ENCODE data around the gene GMDS.

GMDS gene

DNA sequence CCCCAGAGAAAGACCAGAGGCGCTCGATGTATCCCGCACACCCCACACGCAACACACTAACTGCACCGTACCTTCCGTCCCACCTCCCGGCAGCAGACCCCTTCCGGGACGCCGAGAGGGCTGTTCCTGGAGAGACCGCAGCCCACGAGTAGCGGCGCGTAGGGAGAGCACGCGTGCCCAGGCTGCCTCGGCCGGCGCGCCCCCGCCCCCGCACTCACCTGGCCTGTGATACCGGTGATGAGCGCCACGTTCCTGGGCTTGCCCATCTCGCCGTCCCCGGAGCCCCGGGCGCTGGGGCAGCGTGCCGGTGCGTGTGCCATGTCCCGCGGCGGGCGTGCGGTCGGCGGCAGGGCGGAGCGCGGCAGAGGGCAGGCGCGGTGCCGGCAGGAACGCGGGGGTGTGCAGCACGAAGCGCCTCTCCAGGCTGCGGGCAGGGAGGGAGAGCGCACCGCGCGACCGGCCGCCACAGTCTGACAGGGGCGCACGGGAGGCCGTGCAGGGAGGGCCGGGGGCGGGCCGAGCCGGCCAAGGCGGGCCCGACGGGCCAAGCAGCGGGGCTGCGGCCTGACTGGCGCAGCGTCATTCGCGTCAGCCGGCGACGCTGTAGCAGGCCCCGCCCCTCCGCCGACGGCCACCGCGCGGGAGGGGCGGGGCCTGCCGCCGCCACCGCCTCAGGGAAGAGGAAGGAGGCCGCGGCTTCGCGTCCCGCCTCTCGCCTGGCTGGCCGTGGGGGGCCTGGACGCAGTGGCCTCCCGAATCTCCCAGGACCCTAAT lies at the start of gene GMDS:
GMDS (minus strand) TSS at position 503 of the 774 bp plus-strand sequence.
- Mint-ChIP-seq H3K36me3 (ENCODE audit: insufficient read depth) (peaks cover 14% of the 10 kb centered on the region), H3K4me3 (peak within 1 kb of the TSS; percentile 88), H3K9me3 (no peaks in the 10 kb centered on the region), H3K4me1 (peaks cover 54% of the 10 kb centered on the region), H3K27me3 (no peaks in the 10 kb centered on the region), H3K27ac (ENCODE audit: low read depth) (peak within 1 kb of the TSS; percentile 84)
- peak; percentile 57 to 67 for DNase-seq (ENCODE audit: low spot score in 2 of 2)
- ATAC-seq (replicated peaks; ENCODE audit: extremely low read depth, poor library complexity, severe bottlenecking): peak; percentile 92

DNA sequence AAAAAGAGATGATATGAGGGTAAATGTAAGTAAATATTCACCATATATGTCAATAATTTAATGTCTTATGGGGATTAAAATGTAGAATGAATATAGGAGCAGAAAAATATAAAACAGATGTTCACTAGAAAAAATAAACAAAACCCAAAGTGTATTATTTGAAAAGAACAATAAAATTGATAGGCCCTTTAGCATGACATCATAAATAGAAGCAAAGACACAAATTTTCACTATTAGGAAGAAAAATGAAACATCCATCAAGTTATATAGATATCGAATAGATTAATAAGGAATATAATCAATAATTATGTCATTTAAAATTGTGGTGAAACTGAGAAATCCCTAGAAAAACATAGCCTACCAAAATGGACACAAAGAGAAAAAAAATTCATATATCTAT lies 40.1 kb upstream of the GMDS start:
- Mint-ChIP-seq H3K27ac (ENCODE audit: low read depth) (no peak overlapping the region), H3K9me3 (peaks cover 36% of the 10 kb centered on the region), H3K4me1 (no peaks in the 10 kb centered on the region), H3K4me3 (no peak overlapping the region), H3K36me3 (ENCODE audit: insufficient read depth) (peaks cover 1% of the 10 kb centered on the region), H3K27me3 (no peaks in the 10 kb centered on the region)
- no peak for ATAC-seq (replicated peaks; ENCODE audit: extremely low read depth, poor library complexity, severe bottlenecking)
- DNase-seq (ENCODE audit: low spot score in 2 of 2): no peak

DNA sequence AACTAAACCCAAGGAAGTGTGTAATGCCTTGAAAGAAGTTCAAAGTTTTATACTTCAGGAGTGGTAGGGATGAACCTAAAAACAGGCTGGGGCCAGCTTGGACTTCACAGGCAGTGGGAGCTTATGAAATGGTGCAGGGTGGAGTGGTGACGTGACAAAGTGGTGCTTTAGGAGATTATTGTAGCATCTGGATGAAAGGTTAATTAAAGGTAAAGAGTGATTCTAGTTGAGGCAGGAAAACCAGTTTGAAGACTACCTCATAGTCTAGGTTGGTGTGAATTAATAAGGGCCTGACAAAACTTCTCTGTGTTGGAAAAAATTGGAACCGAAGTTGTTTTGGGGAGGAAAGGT lies 30.5 kb upstream of the GMDS start:
- Mint-ChIP-seq H3K4me1 (no peaks in the 10 kb centered on the region), H3K9me3 (peaks cover 7% of the 10 kb centered on the region), H3K27ac (ENCODE audit: low read depth) (no peak overlapping the region), H3K36me3 (ENCODE audit: insufficient read depth) (peaks cover 4% of the 10 kb centered on the region), H3K4me3 (no peak overlapping the region), H3K27me3 (no peaks in the 10 kb centered on the region)
- DNase-seq (ENCODE audit: low spot score in 2 of 2) (no peak), ATAC-seq (replicated peaks; ENCODE audit: extremely low read depth, poor library complexity, severe bottlenecking) (no peak)

DNA sequence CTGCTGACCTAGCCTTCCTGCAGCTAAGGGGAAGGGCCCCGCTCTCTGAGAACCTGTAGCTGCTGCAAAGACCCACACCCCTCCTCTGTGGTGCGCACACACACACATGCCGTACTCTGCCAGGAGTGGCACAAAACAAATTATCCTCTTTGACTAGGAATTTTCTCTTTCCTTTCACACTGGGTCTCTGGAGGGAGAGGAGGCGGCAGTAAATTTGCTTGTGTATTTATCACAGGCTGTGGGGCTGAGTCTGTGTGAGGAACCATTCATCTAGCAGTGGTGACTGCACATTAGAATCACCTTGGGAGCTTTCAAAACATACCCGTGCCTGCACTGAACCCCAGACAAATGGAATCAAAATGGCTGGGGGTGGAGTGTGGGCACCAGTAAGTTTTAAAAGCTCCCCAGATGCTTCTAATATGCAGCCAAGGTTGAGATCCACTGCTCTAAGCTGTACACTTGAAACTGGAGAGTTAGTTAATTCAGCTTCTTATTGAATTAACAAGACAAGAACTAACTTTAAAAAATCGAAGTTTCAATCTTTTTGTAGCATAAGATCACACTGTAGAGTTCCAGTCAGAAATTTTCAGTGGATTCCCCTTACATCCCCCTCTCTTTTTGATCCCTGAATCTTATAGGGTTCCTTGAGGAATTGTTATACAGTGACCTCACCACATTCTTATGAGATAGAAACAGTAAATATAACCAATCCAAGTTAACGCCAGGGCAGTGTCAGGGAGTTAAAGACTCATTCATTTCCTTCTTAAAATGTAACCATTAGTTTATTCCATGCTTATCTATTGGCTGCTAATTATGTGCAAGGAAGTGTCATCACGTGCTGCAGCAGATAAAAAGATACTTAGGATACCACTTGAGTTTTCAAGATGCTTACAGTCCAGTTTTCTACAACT lies 29.8 kb upstream of the GMDS start:
- peaks cover 4% of the 10 kb centered on the region for H3K36me3 Mint-ChIP-seq (ENCODE audit: insufficient read depth)
- H3K27ac Mint-ChIP-seq (ENCODE audit: low read depth): no peak overlapping the region

DNA sequence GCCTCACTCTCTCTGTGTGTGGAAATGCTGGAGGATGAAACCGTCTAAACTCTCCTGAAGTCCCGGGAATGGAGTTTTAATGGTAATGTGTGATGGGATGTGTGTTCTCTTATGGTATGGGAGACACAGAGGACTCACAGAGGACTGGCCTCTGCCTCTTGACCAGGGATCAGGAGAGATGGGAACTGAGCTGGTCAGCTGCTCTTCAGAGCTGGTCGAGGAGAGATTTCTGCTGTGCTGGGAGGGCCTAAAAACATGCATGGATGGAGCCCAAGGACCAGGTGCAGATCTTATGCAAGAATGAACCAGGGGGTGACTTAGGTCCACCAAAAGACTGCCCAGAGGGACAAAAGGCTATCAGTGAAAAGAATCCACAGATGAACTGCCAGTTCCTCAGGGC lies 27.3 kb upstream of the GMDS start:
- Mint-ChIP-seq H3K27ac (ENCODE audit: low read depth) (no peak overlapping the region), H3K36me3 (ENCODE audit: insufficient read depth) (peaks cover 4% of the 10 kb centered on the region), H3K4me3 (no peak overlapping the region), H3K4me1 (no peaks in the 10 kb centered on the region), H3K9me3 (no peaks in the 10 kb centered on the region), H3K27me3 (no peaks in the 10 kb centered on the region)
- no peak for DNase-seq (ENCODE audit: low spot score in 2 of 2)
- no peak for ATAC-seq (replicated peaks; ENCODE audit: extremely low read depth, poor library complexity, severe bottlenecking)

More for the DNA sequence above, 29.8 kb upstream of the GMDS start:
- Mint-ChIP-seq H3K9me3 (peaks cover under 1% of the 10 kb centered on the region), H3K27me3 (no peaks in the 10 kb centered on the region), H3K4me1 (no peaks in the 10 kb centered on the region), H3K4me3 (no peak overlapping the region)
- ATAC-seq (replicated peaks; ENCODE audit: extremely low read depth, poor library complexity, severe bottlenecking): no peak
- DNase-seq (ENCODE audit: low spot score in 2 of 2): no peak

DNA sequence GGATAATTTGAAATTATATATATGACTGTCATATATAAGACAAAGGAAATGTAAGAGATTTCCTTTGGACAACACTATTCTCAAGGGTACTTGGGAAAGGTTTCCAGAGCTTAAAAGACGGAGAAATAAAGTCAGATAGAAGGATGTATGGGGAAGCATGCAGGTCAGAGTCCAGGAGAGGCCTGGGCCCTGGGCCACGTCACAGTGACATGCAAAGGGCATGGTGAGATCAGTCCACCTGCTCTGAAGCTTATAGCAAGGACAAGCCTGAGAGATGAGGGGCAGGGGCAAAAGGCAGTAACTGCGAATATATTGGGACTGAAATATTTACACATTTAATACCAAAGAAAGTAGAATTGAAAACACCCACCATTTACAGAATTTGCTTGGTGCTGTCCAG lies 24.6 kb upstream of the GMDS start:
- no peaks in the 10 kb centered on the region for H3K27me3 Mint-ChIP-seq
- no peaks in the 10 kb centered on the region for H3K9me3 Mint-ChIP-seq
- no peaks in the 10 kb centered on the region for H3K4me1 Mint-ChIP-seq
- H3K36me3 Mint-ChIP-seq (ENCODE audit: insufficient read depth): peaks cover 5% of the 10 kb centered on the region
- no peak overlapping the region for H3K27ac Mint-ChIP-seq (ENCODE audit: low read depth)
- no peak for DNase-seq (ENCODE audit: low spot score in 2 of 2)
- ATAC-seq (replicated peaks; ENCODE audit: extremely low read depth, poor library complexity, severe bottlenecking): no peak
- H3K4me3 Mint-ChIP-seq: no peak overlapping the region

DNA sequence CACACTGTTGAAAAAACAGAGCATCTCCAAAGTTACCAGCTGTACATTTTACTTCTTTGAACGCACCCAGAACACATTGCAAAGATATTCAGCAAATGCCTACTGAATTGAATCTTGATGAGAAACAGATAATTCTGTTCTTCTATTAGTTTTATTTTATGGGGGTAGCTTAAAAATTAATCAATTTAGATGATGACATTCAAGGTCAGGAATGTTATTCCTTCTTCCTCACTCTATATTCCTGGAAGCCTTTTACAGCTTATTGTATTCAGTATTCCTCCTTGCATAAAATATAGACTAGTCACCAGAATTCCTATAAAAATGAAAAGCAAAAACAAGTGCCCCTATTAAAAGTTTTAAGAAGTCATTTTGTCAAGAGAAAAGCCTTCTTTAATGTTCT lies 21.4 kb upstream of the GMDS start:
- Mint-ChIP-seq H3K36me3 (ENCODE audit: insufficient read depth) (peaks cover 3% of the 10 kb centered on the region), H3K9me3 (no peaks in the 10 kb centered on the region), H3K27ac (ENCODE audit: low read depth) (no peak overlapping the region), H3K4me3 (no peak overlapping the region), H3K27me3 (no peaks in the 10 kb centered on the region), H3K4me1 (peaks cover 5% of the 10 kb centered on the region)
- no peak for DNase-seq (ENCODE audit: low spot score in 2 of 2)
- no peak for ATAC-seq (replicated peaks; ENCODE audit: extremely low read depth, poor library complexity, severe bottlenecking)

DNA sequence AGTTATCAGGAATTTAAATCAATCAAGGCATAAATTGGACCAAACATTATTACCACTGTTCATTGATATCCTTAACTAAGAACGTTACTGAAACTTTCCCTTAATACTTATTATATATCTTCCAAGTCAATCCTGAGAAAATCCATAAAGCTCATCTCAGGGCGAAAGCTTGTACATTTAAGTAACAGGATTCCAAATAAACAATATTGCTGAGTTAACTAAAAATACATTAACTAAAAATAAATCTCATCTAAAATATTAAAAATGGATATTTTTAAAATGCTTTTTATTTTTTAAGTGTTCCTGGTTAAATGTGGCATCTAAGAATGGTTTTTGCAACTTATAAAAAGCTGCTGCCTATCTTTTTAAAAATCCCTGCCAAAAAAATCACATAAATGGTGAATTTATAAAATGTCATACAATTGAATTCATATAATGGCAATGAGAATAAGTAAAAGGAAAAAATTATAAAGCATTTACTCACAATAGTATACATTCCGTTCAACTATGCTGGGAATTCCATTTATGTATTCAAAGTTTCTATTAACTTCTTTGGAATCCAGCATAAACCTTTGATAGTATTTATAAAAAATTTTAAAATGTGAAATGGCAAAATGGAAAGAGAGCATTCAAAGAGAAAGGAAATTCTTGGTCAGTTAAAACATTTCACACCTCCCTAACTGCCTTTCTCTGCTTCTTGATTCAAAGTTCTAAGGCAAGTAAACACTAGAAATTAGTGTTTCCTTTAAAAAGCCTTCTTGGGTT lies 20.8 kb upstream of the GMDS start:
- DNase-seq (ENCODE audit: low spot score in 2 of 2): no peak

DNA sequence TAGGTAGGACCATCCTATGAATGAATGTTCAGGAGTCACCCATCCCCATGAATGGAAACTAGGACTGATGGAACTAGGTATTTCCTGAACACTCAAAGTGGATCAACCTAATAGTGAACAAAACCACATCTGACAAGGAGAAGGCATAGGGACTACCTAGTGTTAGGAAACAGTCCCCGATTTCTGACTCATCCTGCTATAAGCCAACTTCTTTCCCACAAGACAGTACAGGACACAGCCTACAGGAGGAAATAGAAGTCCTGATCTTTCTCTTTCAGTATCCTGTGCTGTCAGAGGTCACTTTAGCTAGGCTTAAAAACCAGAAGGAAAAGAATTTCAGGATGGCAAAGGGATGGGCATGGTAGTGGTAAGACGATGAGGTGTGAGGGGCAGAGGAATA lies 19.5 kb upstream of the GMDS start:
- H3K9me3 Mint-ChIP-seq: no peaks in the 10 kb centered on the region
- no peak overlapping the region for H3K27ac Mint-ChIP-seq (ENCODE audit: low read depth)
- peaks cover 5% of the 10 kb centered on the region for H3K4me1 Mint-ChIP-seq
- no peaks in the 10 kb centered on the region for H3K27me3 Mint-ChIP-seq
- peaks cover 3% of the 10 kb centered on the region for H3K36me3 Mint-ChIP-seq (ENCODE audit: insufficient read depth)
- no peak overlapping the region for H3K4me3 Mint-ChIP-seq
- DNase-seq (ENCODE audit: low spot score in 2 of 2): no peak
- no peak for ATAC-seq (replicated peaks; ENCODE audit: extremely low read depth, poor library complexity, severe bottlenecking)

More for the DNA sequence above, 20.8 kb upstream of the GMDS start:
- peaks cover 3% of the 10 kb centered on the region for H3K36me3 Mint-ChIP-seq (ENCODE audit: insufficient read depth)
- H3K9me3 Mint-ChIP-seq: no peaks in the 10 kb centered on the region
- no peak overlapping the region for H3K27ac Mint-ChIP-seq (ENCODE audit: low read depth)
- H3K27me3 Mint-ChIP-seq: no peaks in the 10 kb centered on the region
- ATAC-seq (replicated peaks; ENCODE audit: extremely low read depth, poor library complexity, severe bottlenecking): no peak
- H3K4me3 Mint-ChIP-seq: no peak overlapping the region
- peaks cover 5% of the 10 kb centered on the region for H3K4me1 Mint-ChIP-seq

DNA sequence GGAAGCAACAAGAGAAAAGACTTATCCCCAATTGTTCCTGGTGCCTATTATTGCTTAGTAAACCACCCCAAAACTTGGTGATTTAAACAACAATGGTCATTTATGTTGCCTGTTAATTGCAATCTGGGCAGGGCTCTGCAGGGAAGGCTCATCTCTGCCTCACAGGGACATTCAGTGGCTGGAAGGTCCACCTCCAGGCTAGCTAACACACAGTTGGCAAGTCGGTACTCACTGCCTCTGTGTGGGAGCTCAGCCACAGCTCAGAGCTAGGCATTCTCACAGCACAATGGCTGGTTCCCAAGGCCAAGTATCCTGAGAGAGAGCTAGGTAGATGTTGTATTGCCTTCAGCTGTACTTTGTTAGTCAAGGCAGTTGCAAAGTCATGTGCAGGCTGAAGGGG lies 18.5 kb upstream of the GMDS start:
- peaks cover 13% of the 10 kb centered on the region for H3K4me1 Mint-ChIP-seq
- H3K27me3 Mint-ChIP-seq: no peaks in the 10 kb centered on the region
- no peak overlapping the region for H3K4me3 Mint-ChIP-seq
- no peak overlapping the region for H3K27ac Mint-ChIP-seq (ENCODE audit: low read depth)
- DNase-seq (ENCODE audit: low spot score in 2 of 2) (no peak), ATAC-seq (replicated peaks; ENCODE audit: extremely low read depth, poor library complexity, severe bottlenecking) (no peak)
- no peaks in the 10 kb centered on the region for H3K9me3 Mint-ChIP-seq
- peaks cover 3% of the 10 kb centered on the region for H3K36me3 Mint-ChIP-seq (ENCODE audit: insufficient read depth)

DNA sequence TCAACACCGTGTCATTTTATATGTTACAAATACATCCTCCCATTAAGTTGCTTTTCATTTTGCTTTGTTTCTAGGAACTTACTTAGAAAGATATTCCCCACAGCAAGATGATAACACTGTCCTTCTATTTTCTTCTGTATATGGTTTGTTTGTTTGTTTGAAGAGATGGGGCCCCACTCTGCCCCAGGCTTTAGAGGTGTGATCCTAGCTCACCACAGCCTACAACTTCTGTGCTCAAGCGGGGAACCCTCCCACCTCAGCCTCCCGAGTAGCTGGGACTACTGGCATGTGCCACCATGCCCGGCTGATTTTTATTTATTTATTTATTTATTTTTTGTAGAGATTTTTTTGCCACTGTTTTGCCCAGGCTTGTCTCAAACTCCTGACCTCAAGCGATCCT lies 14.2 kb upstream of the GMDS start:
- Mint-ChIP-seq H3K4me1 (peaks cover 13% of the 10 kb centered on the region), H3K27me3 (no peaks in the 10 kb centered on the region), H3K4me3 (no peak overlapping the region), H3K27ac (ENCODE audit: low read depth) (no peak overlapping the region), H3K36me3 (ENCODE audit: insufficient read depth) (peaks cover 3% of the 10 kb centered on the region), H3K9me3 (no peaks in the 10 kb centered on the region)
- DNase-seq (ENCODE audit: low spot score in 2 of 2) (no peak), ATAC-seq (replicated peaks; ENCODE audit: extremely low read depth, poor library complexity, severe bottlenecking) (no peak)

DNA sequence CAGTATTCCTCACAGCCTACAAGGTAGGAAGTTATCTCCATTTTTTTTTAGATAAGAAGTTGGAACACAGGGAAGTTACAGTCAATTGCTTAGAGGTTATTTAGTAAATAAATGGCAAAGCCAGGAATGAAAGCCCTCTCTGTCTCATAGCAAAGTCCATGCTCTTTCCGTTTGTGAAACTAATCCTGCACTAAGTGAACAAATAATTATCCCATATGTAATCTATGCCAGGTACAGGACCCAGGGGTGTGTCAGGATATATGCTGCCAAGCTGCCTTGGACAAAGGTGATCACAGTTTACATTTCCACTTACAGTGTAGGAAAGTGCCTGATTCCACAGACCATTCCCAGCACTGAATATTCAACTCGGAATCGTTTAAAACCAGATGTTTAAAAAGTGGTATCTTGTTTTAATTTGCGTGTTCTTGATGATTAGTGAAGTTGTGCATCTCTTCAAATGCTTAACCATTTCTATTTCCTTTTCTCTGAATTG lies 13.6 kb upstream of the GMDS start:
- Mint-ChIP-seq H3K9me3 (no peaks in the 10 kb centered on the region), H3K4me3 (no peak overlapping the region), H3K36me3 (ENCODE audit: insufficient read depth) (peaks cover 3% of the 10 kb centered on the region), H3K27me3 (no peaks in the 10 kb centered on the region), H3K4me1 (peaks cover 13% of the 10 kb centered on the region), H3K27ac (ENCODE audit: low read depth) (no peak overlapping the region)
- DNase-seq (ENCODE audit: low spot score in 2 of 2) (no peak), ATAC-seq (replicated peaks; ENCODE audit: extremely low read depth, poor library complexity, severe bottlenecking) (no peak)
